Gastrocnemius medialis (tissue), 4 donors: ENCODE measurements around the gene WDR7. TPM values are rescaled to one million over a fixed set of nuclear protein-coding genes. Genes with fewer than 3 reads are reported as not detected.
A peak's percentile ranks its signal among the peaks of the same experiment; 100 is the strongest.

Source experiments
- ATAC-seq, 2 donors: fragments of 150-250 bp; one replicate each; pipeline ENCODE4 v1.9.1; 2016
- DNase-seq, 2 donors: peaks; one replicate each; pipeline ENCODE4 v3.0.0-alpha.2; 2019
- H3K27ac ChIP-seq, 4 donors: fragments of 200-600 bp; sonication (generic); 1 replicate in 1 of 4; 2 replicates in 3 of 4; pipeline ENCODE4 v1.5.1; 2016 to 2018; ENCODE audit warnings: mild to moderate bottlenecking in 2 of 4, moderate library complexity in 1 of 4
- H3K27me3 ChIP-seq, 3 donors: fragments of 200-600 bp; sonication (generic) in 2 of 3; 1 replicate in 1 of 3; 2 replicates in 2 of 3; pipeline versions ENCODE4 v1.5.1 to v1.6.0; 2016 to 2019; ENCODE audit warnings: mild to moderate bottlenecking in 1 of 3, moderate library complexity in 1 of 3
- H3K36me3 ChIP-seq, 2 donors: fragments of 200-600 bp; sonication (generic) in 1 of 2; one replicate each; pipeline ENCODE4 v1.5.1; 2017 to 2018
- H3K4me1 ChIP-seq, 2 donors: fragments of 200-600 bp; sonication (generic) in 1 of 2; one replicate each; pipeline ENCODE4 v1.5.1; 2016 to 2017; ENCODE audit warnings: mild to moderate bottlenecking in 2 of 2
- H3K4me3 ChIP-seq, 4 donors: fragments of 200-600 bp; sonication (generic) in 3 of 4; 1 replicate in 1 of 4; 2 replicates in 3 of 4; pipeline ENCODE4 v1.5.1; 2016 to 2019; ENCODE audit warnings: mild to moderate bottlenecking in 2 of 4
- H3K9me3 ChIP-seq, 3 donors: fragments of 200-600 bp; sonication (generic) in 2 of 3; 1 replicate in 1 of 3; 2 replicates in 2 of 3; pipeline ENCODE4 v1.5.1; 2016 to 2019
- CTCF ChIP-seq, 5 experiments: fragments of 450-650 bp in 3 of 5; fragments of 200-600 bp in 2 of 5; sonication (generic) in 2 of 5; IDR thresholded peaks in 4 of 5; conservative IDR thresholded peaks in 1 of 5; 1 replicate in 4 of 5; 2 replicates in 1 of 5; pipeline ENCODE4 v1.5.1; 2016 to 2019; ENCODE audit warnings: antibody characterized with exemption in 5 of 5, mild to moderate bottlenecking in 3 of 5, moderate library complexity in 3 of 5
- POLR2A ChIP-seq, 2 donors: fragments of 450-650 bp; IDR thresholded peaks; one replicate each; pipeline ENCODE4 v1.6.1; 2017; ENCODE audit warnings: antibody characterized with exemption in 2 of 2, mild to moderate bottlenecking in 2 of 2, moderate library complexity in 2 of 2
- in situ Hi-C, 4 donors: fragments of 200-750 bp; cut with MboI; loops; one replicate each; pipeline versions ENCODE4 v1.15.0 to v1.8.0; 2017; ENCODE audit warnings: low sequenced_read_pairs in 4 of 4
- intact Hi-C: fragments of 100-400 bp; cut with DNase I; formaldehyde crosslinking; loops from one replicate; pipeline ENCODE4 v1.15.1; 2023; ENCODE audit warnings: low total_unique reads
- total RNA-seq, 4 donors: library from RNA; depleted of rRNA; stranded (reverse); fragments of >200 nt; gene quantifications; one replicate each; pipeline versions ENCODE4 v1.1.0 to v1.2.3, GENCODE V29; 2016

Gene WDR7
- total RNA-seq, 4 donors from 2014 or later: 20.5 to 24.2 (median 21.8) TPM

GRCh38 chr18:56747857-56748256 is 96.7 kb downstream of the WDR7 start:
- intact Hi-C loops (loop anchor here (5.0 kb wide), 1 partner anchor 814 kb away; no protein-coding TSS in a partner anchor), in situ Hi-C loops (loop anchor here (25.0 kb wide), 1 partner anchor 814 kb away; no protein-coding TSS in a partner anchor)
- Histone ChIP-seq H3K36me3 (peaks cover 0 to 6% of the 10 kb centered on the region in 2 donors), H3K9me3 (no peaks in the 10 kb centered on the region), H3K27ac (no peak overlapping the region), H3K4me1 (peaks cover 0 to 10% of the 10 kb centered on the region in 2 donors), H3K4me3 (no peak overlapping the region), H3K27me3 (no peaks in the 10 kb centered on the region)
- TF ChIP-seq CTCF (IDR thresholded peaks at IDR 0.05 in 4 of 5, conservative IDR thresholded peaks at IDR 0.05 in 1 of 5): no peak
- TF ChIP-seq POLR2A (IDR thresholded peaks at IDR 0.05): no peak
- DNase-seq (no peak), ATAC-seq (no peak)

GRCh38 chr18:56748698-56749268 is 97.6 kb downstream of the WDR7 start:
- Histone ChIP-seq H3K27me3 (no peaks in the 10 kb centered on the region), H3K36me3 (peaks cover 0 to 6% of the 10 kb centered on the region in 2 donors), H3K9me3 (no peaks in the 10 kb centered on the region), H3K4me3 (no peak overlapping the region), H3K4me1 (peaks cover 0 to 10% of the 10 kb centered on the region in 2 donors), H3K27ac (no peak overlapping the region)
- ATAC-seq (no peak), DNase-seq (no peak)
- intact Hi-C loops: loop anchor here (5.0 kb wide), 1 partner anchor 814 kb away; no protein-coding TSS in a partner anchor
- peak in 4 of 5 experiments; percentile 19 to 57 (median 46) for TF ChIP-seq CTCF (IDR thresholded peaks at IDR 0.05 in 4 of 5, conservative IDR thresholded peaks at IDR 0.05 in 1 of 5)
- TF ChIP-seq POLR2A (IDR thresholded peaks at IDR 0.05): no peak
- in situ Hi-C loops: loop anchor here (25.0 kb wide), 1 partner anchor 814 kb away; no protein-coding TSS in a partner anchor

GRCh38 chr18:56756966-56757365 is 105.8 kb downstream of the WDR7 start:
- Histone ChIP-seq H3K36me3 (no peaks in the 10 kb centered on the region), H3K4me3 (no peak overlapping the region), H3K4me1 (no peaks in the 10 kb centered on the region), H3K27ac (no peak overlapping the region), H3K9me3 (no peaks in the 10 kb centered on the region), H3K27me3 (no peaks in the 10 kb centered on the region)
- TF ChIP-seq POLR2A (IDR thresholded peaks at IDR 0.05) (no peak), CTCF (IDR thresholded peaks at IDR 0.05 in 4 of 5, conservative IDR thresholded peaks at IDR 0.05 in 1 of 5) (no peak)
- in situ Hi-C loops: no loop called here
- ATAC-seq (no peak), DNase-seq (peak; percentile 7 to 13)
- intact Hi-C loops: no loop called here

- H3K9me3 ChIP-seq: no peaks in the 10 kb centered on the region
- DNase-seq (no peak), ATAC-seq (no peak)
- no peaks in the 10 kb centered on the region for H3K4me1 ChIP-seq
- H3K36me3 ChIP-seq: no peaks in the 10 kb centered on the region
- TF ChIP-seq POLR2A (IDR thresholded peaks at IDR 0.05) (no peak), CTCF (IDR thresholded peaks at IDR 0.05 in 4 of 5, conservative IDR thresholded peaks at IDR 0.05 in 1 of 5) (no peak)
- no peaks in the 10 kb centered on the region for H3K27me3 ChIP-seq
- H3K27ac ChIP-seq: no peak overlapping the region
- in situ Hi-C loops: no loop called here
- no peak overlapping the region for H3K4me3 ChIP-seq
- intact Hi-C loops: no loop called here
Measured at GRCh38 chr18:56770097-56770496, 118.9 kb downstream of the WDR7 start.
